ENCODE results near the gene CTSF.

DNA sequence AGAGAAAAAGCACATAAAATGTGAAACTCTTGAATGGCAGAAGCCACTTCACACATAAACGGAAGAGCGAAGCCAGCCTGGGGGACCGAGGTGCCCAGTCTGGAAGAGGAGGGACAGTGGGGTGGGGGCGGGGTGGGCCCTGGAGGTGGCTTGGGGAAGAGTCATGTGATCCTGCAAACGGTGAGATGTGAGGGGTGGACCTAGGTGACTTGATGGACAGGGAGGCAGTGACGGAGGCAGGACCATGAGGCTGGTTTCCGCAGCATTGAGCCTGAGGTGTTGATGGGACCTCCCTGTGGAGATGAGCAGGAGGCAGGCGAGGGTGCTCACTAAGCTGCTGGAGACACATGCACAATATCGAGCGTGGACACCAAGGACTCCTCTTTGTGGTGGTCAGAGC, 39.3 kb downstream of the CTSF start:
- TF ChIP-seq CTCF (IDR thresholded peaks at IDR 0.05): no peak
- TF ChIP-seq POLR2A (IDR thresholded peaks at IDR 0.05): no peak
- no peak for TF ChIP-seq POLR2AphosphoS5 (IDR thresholded peaks at IDR 0.05)
